GM18861 (cell line): ENCODE data around the gene CELSR2.

Experiments used
- ATAC-seq: cut with Tn5 transposase; IDR thresholded peaks from one replicate; pipeline ENCODE4 v1.9.1; 2021; ENCODE audit not compliant: unreplicated experiment

Gene CELSR2

GRCh38 chr1:109263597-109264378 is 14.4 kb downstream of the CELSR2 start:
- peak; percentile 79 for ATAC-seq

GRCh38 chr1:109264379-109264755 is 15.0 kb downstream of the CELSR2 start:
- no peak for ATAC-seq

GRCh38 chr1:109265016-109265415 is 15.7 kb downstream of the CELSR2 start:
- no peak for ATAC-seq

- no peak for ATAC-seq
Observed at GRCh38 chr1:109265741-109266330, 16.5 kb downstream of the CELSR2 start.

- ATAC-seq: no peak
Observed at GRCh38 chr1:109266965-109267364, 17.6 kb downstream of the CELSR2 start.

- no peak for ATAC-seq
Observed at GRCh38 chr1:109267743-109268300, 18.5 kb downstream of the CELSR2 start.

- ATAC-seq: no peak
Observed at GRCh38 chr1:109268431-109269211, 19.3 kb downstream of the CELSR2 start.

- no peak for ATAC-seq
Observed at GRCh38 chr1:109269212-109269980, 20.1 kb downstream of the CELSR2 start.

GRCh38 chr1:109269981-109270622 is 20.8 kb downstream of the CELSR2 start:
- no peak for ATAC-seq

- ATAC-seq: no peak
Observed at GRCh38 chr1:109270623-109271317, 21.4 kb downstream of the CELSR2 start.

- no peak for ATAC-seq
Observed at GRCh38 chr1:109271458-109271857, 22.1 kb downstream of the CELSR2 start.

- no peak for ATAC-seq
Observed at GRCh38 chr1:109272021-109272799, 22.9 kb downstream of the CELSR2 start.

GRCh38 chr1:109272831-109273547 is 23.6 kb downstream of the CELSR2 start:
- ATAC-seq: no peak

GRCh38 chr1:109273570-109274288 is 24.4 kb downstream of the CELSR2 start:
- ATAC-seq: no peak

GRCh38 chr1:109274533-109275476 is 25.5 kb downstream of the CELSR2 start:
- ATAC-seq: no peak

- ATAC-seq: no peak
Observed at GRCh38 chr1:109275706-109276345, 26.5 kb downstream of the CELSR2 start.
